ENCODE results near the gene AKAP1. TPM values are rescaled to one million over a fixed set of nuclear protein-coding genes. Genes with fewer than 3 reads are reported as not detected.

Gene AKAP1
- total RNA-seq, 2 donors from 2014 or later, result 90.4 to 139 TPM

DNA sequence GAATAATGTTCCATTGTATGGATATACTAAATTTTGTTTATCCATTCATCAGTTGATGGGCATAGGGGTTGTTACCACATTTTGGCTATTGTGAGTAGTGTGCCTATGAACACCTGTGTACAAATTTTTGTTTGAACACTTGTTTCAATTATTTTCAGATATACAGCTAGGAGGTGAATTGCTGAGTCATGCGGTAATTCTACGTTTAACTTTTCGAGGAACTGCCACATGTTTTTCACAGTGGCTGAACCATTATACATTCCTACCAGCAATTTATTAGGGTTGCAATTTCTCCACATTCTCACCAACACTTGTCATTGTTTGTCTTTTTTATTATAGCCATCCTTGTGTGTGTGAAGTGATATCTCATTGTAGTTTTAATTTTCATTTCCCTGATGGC is 75.6 kb downstream of the AKAP1 start:
- no peak for DNase-seq (ENCODE audit: low spot score)
- no peak overlapping the region for H3K4me3 ChIP-seq
- no peaks in the 10 kb centered on the region for H3K9me3 ChIP-seq
- H3K4me1 ChIP-seq, result no peaks in the 10 kb centered on the region
- H3K27ac ChIP-seq, result no peak overlapping the region
- no peaks in the 10 kb centered on the region for H3K27me3 ChIP-seq
- no peaks in the 10 kb centered on the region for H3K36me3 ChIP-seq
- TF ChIP-seq, protein P1, sequence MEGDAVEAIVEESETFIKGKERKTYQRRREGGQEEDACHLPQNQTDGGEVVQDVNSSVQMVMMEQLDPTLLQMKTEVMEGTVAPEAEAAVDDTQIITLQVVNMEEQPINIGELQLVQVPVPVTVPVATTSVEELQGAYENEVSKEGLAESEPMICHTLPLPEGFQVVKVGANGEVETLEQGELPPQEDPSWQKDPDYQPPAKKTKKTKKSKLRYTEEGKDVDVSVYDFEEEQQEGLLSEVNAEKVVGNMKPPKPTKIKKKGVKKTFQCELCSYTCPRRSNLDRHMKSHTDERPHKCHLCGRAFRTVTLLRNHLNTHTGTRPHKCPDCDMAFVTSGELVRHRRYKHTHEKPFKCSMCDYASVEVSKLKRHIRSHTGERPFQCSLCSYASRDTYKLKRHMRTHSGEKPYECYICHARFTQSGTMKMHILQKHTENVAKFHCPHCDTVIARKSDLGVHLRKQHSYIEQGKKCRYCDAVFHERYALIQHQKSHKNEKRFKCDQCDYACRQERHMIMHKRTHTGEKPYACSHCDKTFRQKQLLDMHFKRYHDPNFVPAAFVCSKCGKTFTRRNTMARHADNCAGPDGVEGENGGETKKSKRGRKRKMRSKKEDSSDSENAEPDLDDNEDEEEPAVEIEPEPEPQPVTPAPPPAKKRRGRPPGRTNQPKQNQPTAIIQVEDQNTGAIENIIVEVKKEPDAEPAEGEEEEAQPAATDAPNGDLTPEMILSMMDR (IDR thresholded peaks at IDR 0.05), result no peak

DNA sequence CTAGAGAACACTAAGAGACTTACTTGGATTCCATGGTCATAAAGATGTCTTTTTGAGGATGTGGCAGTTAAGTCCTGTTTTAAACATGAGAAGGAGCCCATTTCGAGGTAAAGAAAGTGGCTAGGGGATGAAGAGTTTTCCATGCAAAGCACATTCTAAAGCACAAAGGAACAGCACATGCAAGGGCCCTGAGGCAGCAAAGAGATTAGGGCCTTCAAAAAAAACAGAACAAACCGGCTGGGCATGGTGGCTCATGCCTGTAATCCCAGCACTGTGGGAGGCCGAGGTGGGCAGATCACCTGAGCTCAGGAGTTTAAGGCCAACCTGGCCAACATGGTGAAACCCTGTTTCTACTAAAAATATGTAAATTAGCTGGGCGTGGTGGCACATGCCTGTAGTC is 79.8 kb downstream of the AKAP1 start:
- Histone ChIP-seq H3K27ac (no peak overlapping the region), H3K9me3 (no peaks in the 10 kb centered on the region), H3K4me3 (no peak overlapping the region), H3K27me3 (no peaks in the 10 kb centered on the region), H3K36me3 (no peaks in the 10 kb centered on the region), H3K4me1 (no peaks in the 10 kb centered on the region)
- TF ChIP-seq, protein P1 (IDR thresholded peaks at IDR 0.05), result no peak
- no peak for DNase-seq (ENCODE audit: low spot score)

DNA sequence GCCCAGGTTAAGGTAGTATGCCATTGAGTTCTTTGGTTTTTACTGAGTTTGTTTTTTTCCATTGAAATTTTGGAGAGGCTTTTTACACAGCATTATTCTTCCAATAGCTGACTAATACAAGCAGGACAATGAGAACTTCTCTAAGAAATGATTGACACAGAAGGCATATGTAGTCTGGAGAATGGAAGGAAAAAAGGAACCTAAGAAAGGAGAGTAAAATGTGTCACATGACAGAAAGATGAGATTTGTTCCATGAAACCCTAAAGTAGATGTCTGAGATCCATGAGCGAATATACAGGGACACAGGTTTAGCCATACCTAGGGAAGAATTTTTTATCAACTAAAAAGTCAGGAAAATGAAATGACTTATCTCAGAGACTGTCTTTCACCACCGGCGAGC is 80.7 kb downstream of the AKAP1 start:
- H3K27ac ChIP-seq, result no peak overlapping the region
- no peaks in the 10 kb centered on the region for H3K4me1 ChIP-seq
- H3K36me3 ChIP-seq, result no peaks in the 10 kb centered on the region
- TF ChIP-seq, protein P1 (IDR thresholded peaks at IDR 0.05), result no peak
- no peaks in the 10 kb centered on the region for H3K27me3 ChIP-seq
- no peak overlapping the region for H3K4me3 ChIP-seq
- H3K9me3 ChIP-seq, result no peaks in the 10 kb centered on the region
- no peak for DNase-seq (ENCODE audit: low spot score)

DNA sequence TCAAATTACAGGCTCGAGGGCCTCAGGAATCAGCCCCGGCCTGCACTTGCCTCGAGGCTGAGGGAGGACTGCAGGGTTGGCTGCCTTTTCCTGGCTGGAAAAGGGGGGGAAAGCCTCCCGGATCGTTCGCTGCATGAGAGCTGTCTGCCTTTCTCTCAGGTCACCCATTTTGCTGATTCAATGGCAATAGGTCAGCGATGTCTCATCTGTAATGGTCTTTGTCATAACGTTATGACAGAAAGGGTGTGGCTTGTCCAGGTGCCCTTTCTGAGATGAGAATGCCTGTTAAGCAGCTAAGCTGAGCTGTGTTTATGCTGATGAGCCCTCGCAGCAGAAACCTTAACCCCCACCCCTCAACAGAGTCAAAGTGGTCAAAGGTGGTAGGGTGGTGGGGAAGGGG is 81.8 kb downstream of the AKAP1 start:
- DNase-seq (ENCODE audit: low spot score), result no peak

DNA sequence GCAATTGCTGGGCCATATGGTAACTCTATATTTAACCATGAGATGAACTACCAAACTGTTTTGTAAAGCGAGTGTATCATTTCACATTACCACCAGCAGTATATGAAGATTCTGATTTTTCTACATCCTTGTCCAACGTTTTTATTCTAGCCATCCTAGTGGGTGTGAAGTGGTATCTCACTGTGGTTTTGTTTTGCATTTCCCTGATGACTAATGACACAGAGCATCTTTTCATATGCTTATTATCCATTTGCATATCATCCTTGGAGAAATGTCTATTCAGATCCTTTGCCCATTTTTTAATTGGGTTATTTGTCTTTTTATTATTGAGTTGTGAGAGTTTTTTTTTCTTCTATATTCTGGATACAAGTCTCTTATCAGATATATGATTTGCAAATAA is 83.6 kb downstream of the AKAP1 start:
- no peak overlapping the region for H3K4me3 ChIP-seq
- no peak for DNase-seq (ENCODE audit: low spot score)
- H3K4me1 ChIP-seq, result no peaks in the 10 kb centered on the region
- H3K27me3 ChIP-seq, result no peaks in the 10 kb centered on the region
- no peaks in the 10 kb centered on the region for H3K9me3 ChIP-seq
- no peaks in the 10 kb centered on the region for H3K36me3 ChIP-seq
- TF ChIP-seq, protein P1 (IDR thresholded peaks at IDR 0.05), result no peak
- H3K27ac ChIP-seq, result no peak overlapping the region

More for the DNA sequence above, 81.8 kb downstream of the AKAP1 start:
- Histone ChIP-seq H3K4me1 (no peaks in the 10 kb centered on the region), H3K9me3 (no peaks in the 10 kb centered on the region), H3K27me3 (no peaks in the 10 kb centered on the region), H3K36me3 (no peaks in the 10 kb centered on the region), H3K4me3 (no peak overlapping the region), H3K27ac (no peak overlapping the region)
- TF ChIP-seq, protein P1 (IDR thresholded peaks at IDR 0.05), result no peak

DNA sequence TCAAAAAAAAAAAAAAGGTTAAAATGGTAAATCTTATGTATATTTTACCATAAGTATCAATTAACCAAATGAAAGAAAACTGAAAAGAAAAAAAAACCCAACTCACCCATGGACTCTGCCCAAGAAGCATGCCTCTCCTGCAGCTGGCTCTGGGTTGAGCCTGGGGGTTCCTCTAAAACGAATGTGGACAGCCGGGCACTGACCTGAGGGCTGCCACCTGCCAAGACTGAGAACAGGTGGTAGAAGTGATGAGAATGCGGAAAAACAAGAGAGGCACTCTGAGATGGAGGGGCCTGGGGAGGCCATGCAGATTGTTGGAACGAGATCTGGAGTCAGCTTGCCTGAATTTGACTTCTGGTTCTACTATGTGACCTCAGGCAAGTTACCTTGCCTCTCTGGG is 85.8 kb downstream of the AKAP1 start:
- TF ChIP-seq, protein P1 (IDR thresholded peaks at IDR 0.05), result no peak
- H3K4me3 ChIP-seq, result no peak overlapping the region
- no peaks in the 10 kb centered on the region for H3K4me1 ChIP-seq
- no peaks in the 10 kb centered on the region for H3K36me3 ChIP-seq
- no peaks in the 10 kb centered on the region for H3K27me3 ChIP-seq
- no peak for DNase-seq (ENCODE audit: low spot score)
- H3K27ac ChIP-seq, result no peak overlapping the region
- H3K9me3 ChIP-seq, result no peaks in the 10 kb centered on the region

Data from right atrium auricular region (tissue), 2 donors.